Mesendoderm (in vitro differentiated cells): Measurements from ENCODE around the gene NEK10.
"Not testable (repeated sequence)": the region's sequence is repeated elsewhere in the genome, so short reads cannot be mapped to it uniquely, and the experiment has no call there.

Source experiments
- DNase-seq: peaks from one replicate; pipeline ENCODE4 v3.0.0; 2013
- H2AK5ac ChIP-seq: 2 replicates; pipeline ENCODE4 v1.6.1; 2013; ENCODE audit warnings: low read length, inconsistent platforms
- H2BK120ac ChIP-seq: 2 replicates; pipeline ENCODE4 v1.6.1; 2013; ENCODE audit warnings: low read depth, mild to moderate bottlenecking, low read length, moderate library complexity, mixed read lengths
- H2BK15ac ChIP-seq: replicated peaks from 2 replicates; pipeline ENCODE4 v1.6.1; 2013; ENCODE audit warnings: low read depth, mild to moderate bottlenecking, moderate library complexity
- H2BK5ac ChIP-seq: 2 replicates; pipeline ENCODE4 v1.6.1; 2013; ENCODE audit warnings: low read length, inconsistent platforms
- H3K18ac ChIP-seq: 2 replicates; pipeline ENCODE4 v1.6.1; 2013; ENCODE audit warnings: mild to moderate bottlenecking, low read length, mixed read lengths
- H3K23ac ChIP-seq: one replicate; pipeline ENCODE4 v1.6.1; 2013; ENCODE audit warnings: low read length
- H3K27ac ChIP-seq: 2 replicates; pipeline ENCODE4 v1.5.1; 2013; ENCODE audit warnings: low read depth, mild to moderate bottlenecking, inconsistent platforms, low read length, moderate library complexity
- H3K27me3 ChIP-seq: 2 replicates; pipeline ENCODE4 v1.6.1; 2013; ENCODE audit warnings: low read length, control low read depth, mild to moderate bottlenecking, inconsistent platforms; ENCODE audit not compliant: insufficient read depth, poor library complexity
- H3K36me3 ChIP-seq: 2 replicates; pipeline ENCODE4 v1.6.1; 2013; ENCODE audit warnings: low read length, inconsistent platforms; ENCODE audit not compliant: control insufficient read depth, insufficient read depth
- H3K4ac ChIP-seq: one replicate; pipeline ENCODE4 v1.6.1; 2013; ENCODE audit warnings: low read depth, mild to moderate bottlenecking, low read length, moderate library complexity
- H3K4me1 ChIP-seq: 2 replicates; pipeline ENCODE4 v1.6.1; 2013; ENCODE audit warnings: low read depth, low read length, inconsistent platforms; ENCODE audit not compliant: control insufficient read depth
- H3K4me2 ChIP-seq: 2 replicates; pipeline ENCODE4 v1.6.1; 2013; ENCODE audit warnings: low read length
- H3K4me3 ChIP-seq: 2 replicates; pipeline ENCODE4 v1.5.1; 2013; ENCODE audit warnings: mild to moderate bottlenecking, low read length
- H3K56ac ChIP-seq: one replicate; pipeline ENCODE4 v1.6.1; 2013; ENCODE audit warnings: low read length
- H3K79me1 ChIP-seq: 2 replicates; pipeline ENCODE4 v1.6.1; 2013; ENCODE audit warnings: low read length, inconsistent platforms
- H3K79me2 ChIP-seq: 2 replicates; pipeline ENCODE4 v1.6.1; 2013; ENCODE audit warnings: mild to moderate bottlenecking, low read length; ENCODE audit not compliant: control insufficient read depth, insufficient read depth
- H3K9ac ChIP-seq: 2 replicates; pipeline ENCODE4 v1.6.1; 2013; ENCODE audit warnings: low read length, inconsistent platforms
- H4K5ac ChIP-seq: one replicate; pipeline ENCODE4 v1.6.1; 2013; ENCODE audit warnings: low read length
- H4K8ac ChIP-seq: one replicate; pipeline ENCODE4 v1.6.1; 2013; ENCODE audit warnings: low read depth, mild to moderate bottlenecking, control low read depth, low read length, moderate library complexity
- whole genome bisulfite sequencing: extraction: QIAGEN DNeasy Blood & Tissue Kit; methylation state at CpG from one replicate; pipeline ENCODE4 v1.1.7; 2013; ENCODE audit warnings: low lambda C conversion rate, missing lambda C conversion rate; ENCODE audit not compliant: insufficient coverage; ENCODE audit errors: extremely low coverage; 5-methylcytosine and 5-hydroxymethylcytosine counted together

Gene NEK10

DNA sequence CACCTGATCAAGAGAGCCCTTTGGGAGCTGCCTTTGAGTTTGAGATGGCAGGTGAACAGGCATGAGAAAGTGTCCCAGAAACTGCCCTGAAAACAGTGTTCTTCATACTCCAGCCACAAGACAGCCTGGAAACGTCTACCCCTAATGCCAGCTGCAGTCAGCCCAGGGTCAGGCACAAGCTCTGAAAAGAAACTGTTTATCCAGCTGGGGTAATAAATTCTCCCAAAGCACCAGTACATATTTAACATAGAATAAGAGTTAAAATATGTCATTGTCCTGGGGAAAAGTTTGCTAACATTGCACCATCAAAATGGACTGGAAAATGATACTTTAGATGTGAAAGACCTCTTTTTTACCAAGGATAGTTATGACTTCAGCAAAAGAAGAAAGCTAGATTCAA is 66.3 kb downstream of the NEK10 start:
- H3K23ac ChIP-seq = no peak overlapping the region
- H3K4me3 ChIP-seq = no peak overlapping the region
- H4K8ac ChIP-seq = no peak overlapping the region
- no peaks in the 10 kb centered on the region for H3K79me1 ChIP-seq
- no peak for DNase-seq
- H3K56ac ChIP-seq = no peak overlapping the region
- no peak overlapping the region for H4K5ac ChIP-seq
- H3K9ac ChIP-seq = no peak overlapping the region
- H3K27ac ChIP-seq = no peak overlapping the region
- H3K36me3 ChIP-seq = no peaks in the 10 kb centered on the region
- H2AK5ac ChIP-seq = no peak overlapping the region
- H2BK5ac ChIP-seq = no peak overlapping the region
- no peak overlapping the region for H3K4me2 ChIP-seq
- no peaks in the 10 kb centered on the region for H3K27me3 ChIP-seq
- WGBS = no CpG with 5 or more reads among the region's 1 CpG
- H2BK120ac ChIP-seq = no peak overlapping the region
- H3K4me1 ChIP-seq = no peaks in the 10 kb centered on the region
- H3K18ac ChIP-seq = no peak overlapping the region
- no peaks in the 10 kb centered on the region for H3K79me2 ChIP-seq
- no peak overlapping the region for H3K4ac ChIP-seq
- H2BK15ac ChIP-seq = no peak overlapping the region

DNA sequence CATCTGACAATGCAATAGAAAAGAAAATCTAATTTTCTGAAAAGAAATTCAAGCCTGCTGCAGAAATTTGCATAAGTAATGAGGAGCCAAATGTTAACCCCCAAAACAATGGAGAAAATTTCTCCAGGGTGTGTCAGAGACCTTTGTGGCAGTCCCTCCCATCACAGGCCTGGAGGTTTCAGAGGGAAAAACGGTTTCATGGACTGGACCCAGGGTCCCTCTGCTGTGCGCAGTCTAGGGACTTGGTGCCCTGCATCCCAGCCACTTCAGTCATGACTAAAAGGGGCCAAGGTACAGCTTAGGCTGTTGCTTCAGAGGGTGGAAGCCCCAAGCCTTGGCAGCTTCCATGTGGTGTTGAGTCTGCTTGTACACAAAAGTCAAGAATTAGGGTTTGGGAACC is 70.2 kb downstream of the NEK10 start:
- not testable (repeated sequence) for H3K79me2 ChIP-seq, H4K8ac ChIP-seq, H3K4me2 ChIP-seq, H3K4me1 ChIP-seq, H2BK5ac ChIP-seq, H3K4ac ChIP-seq, H3K79me1 ChIP-seq, H3K18ac ChIP-seq, H3K27me3 ChIP-seq, H3K4me3 ChIP-seq, H3K9ac ChIP-seq, H3K23ac ChIP-seq, H3K36me3 ChIP-seq, H3K56ac ChIP-seq, H2AK5ac ChIP-seq, H3K27ac ChIP-seq, DNase-seq, H4K5ac ChIP-seq, H2BK120ac ChIP-seq, H2BK15ac ChIP-seq
- WGBS = no CpG with 5 or more reads among the region's 2 CpGs

GRCh38 chr3:27293939-27294338 is 75.2 kb downstream of the NEK10 start:
- no peak for DNase-seq
- H3K79me2 ChIP-seq = no peaks in the 10 kb centered on the region
- H4K8ac ChIP-seq = no peak overlapping the region
- H4K5ac ChIP-seq = no peak overlapping the region
- no peaks in the 10 kb centered on the region for H3K27me3 ChIP-seq
- no peak overlapping the region for H2BK5ac ChIP-seq
- H3K4me1 ChIP-seq = no peaks in the 10 kb centered on the region
- H3K56ac ChIP-seq = no peak overlapping the region
- H3K23ac ChIP-seq = no peak overlapping the region
- no peak overlapping the region for H3K4me3 ChIP-seq
- H3K36me3 ChIP-seq = no peaks in the 10 kb centered on the region
- H2AK5ac ChIP-seq = no peak overlapping the region
- no peaks in the 10 kb centered on the region for H3K79me1 ChIP-seq
- no peak overlapping the region for H3K4me2 ChIP-seq
- no peak overlapping the region for H3K9ac ChIP-seq
- H3K4ac ChIP-seq = no peak overlapping the region
- H3K18ac ChIP-seq = no peak overlapping the region
- H2BK120ac ChIP-seq = no peak overlapping the region
- no peak overlapping the region for H2BK15ac ChIP-seq
- WGBS = no CpG with 5 or more reads among the region's 3 CpGs
- H3K27ac ChIP-seq = no peak overlapping the region

DNA sequence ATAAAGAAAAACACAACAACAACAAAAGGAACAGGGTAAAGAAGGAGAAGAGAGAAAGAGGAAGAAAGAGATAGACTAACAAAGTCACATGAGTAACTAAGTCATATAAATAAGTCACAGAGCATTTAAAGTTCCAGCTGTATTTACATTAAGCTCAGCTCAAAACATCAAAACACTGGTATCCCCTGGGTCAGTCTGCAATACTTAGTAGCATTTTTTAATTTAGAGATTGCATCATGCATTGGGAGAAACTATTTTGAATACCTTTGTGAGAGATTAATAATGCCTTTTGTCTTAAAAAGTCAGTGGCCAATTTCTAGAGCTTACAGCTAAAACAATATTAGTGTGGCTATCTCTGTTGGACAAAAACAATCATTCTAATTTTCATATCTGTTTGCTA is 78.4 kb downstream of the NEK10 start:
- no peak overlapping the region for H4K8ac ChIP-seq
- H3K4me3 ChIP-seq = no peak overlapping the region
- H3K4me2 ChIP-seq = no peak overlapping the region
- H3K27ac ChIP-seq = no peak overlapping the region
- H2BK15ac ChIP-seq = no peak overlapping the region
- H3K79me2 ChIP-seq = no peaks in the 10 kb centered on the region
- no peak overlapping the region for H2BK5ac ChIP-seq
- no peak overlapping the region for H3K9ac ChIP-seq
- no peak overlapping the region for H3K4ac ChIP-seq
- H3K27me3 ChIP-seq = no peaks in the 10 kb centered on the region
- H3K79me1 ChIP-seq = no peaks in the 10 kb centered on the region
- no peak overlapping the region for H3K18ac ChIP-seq
- H3K23ac ChIP-seq = no peak overlapping the region
- no peaks in the 10 kb centered on the region for H3K36me3 ChIP-seq
- H4K5ac ChIP-seq = no peak overlapping the region
- H3K56ac ChIP-seq = no peak overlapping the region
- H2AK5ac ChIP-seq = no peak overlapping the region
- no peak for DNase-seq
- H2BK120ac ChIP-seq = no peak overlapping the region
- no peaks in the 10 kb centered on the region for H3K4me1 ChIP-seq

- Histone ChIP-seq H3K9ac (no peak overlapping the region), H3K36me3 (no peaks in the 10 kb centered on the region), H3K79me1 (no peaks in the 10 kb centered on the region), H4K5ac (no peak overlapping the region), H3K4me1 (no peaks in the 10 kb centered on the region), H3K79me2 (no peaks in the 10 kb centered on the region), H2BK5ac (no peak overlapping the region), H3K4me2 (no peak overlapping the region), H3K18ac (no peak overlapping the region), H3K27ac (no peak overlapping the region), H3K4ac (no peak overlapping the region), H3K27me3 (no peaks in the 10 kb centered on the region), H4K8ac (no peak overlapping the region), H3K56ac (no peak overlapping the region), H2AK5ac (no peak overlapping the region), H2BK120ac (no peak overlapping the region), H3K23ac (no peak overlapping the region), H2BK15ac (no peak overlapping the region), H3K4me3 (no peak overlapping the region)
- WGBS = no CpG with 5 or more reads among the region's 3 CpGs
- no peak for DNase-seq
These were observed 79.3 kb downstream of the NEK10 start for GRCh38 chr3:27289769-27290413.

DNA sequence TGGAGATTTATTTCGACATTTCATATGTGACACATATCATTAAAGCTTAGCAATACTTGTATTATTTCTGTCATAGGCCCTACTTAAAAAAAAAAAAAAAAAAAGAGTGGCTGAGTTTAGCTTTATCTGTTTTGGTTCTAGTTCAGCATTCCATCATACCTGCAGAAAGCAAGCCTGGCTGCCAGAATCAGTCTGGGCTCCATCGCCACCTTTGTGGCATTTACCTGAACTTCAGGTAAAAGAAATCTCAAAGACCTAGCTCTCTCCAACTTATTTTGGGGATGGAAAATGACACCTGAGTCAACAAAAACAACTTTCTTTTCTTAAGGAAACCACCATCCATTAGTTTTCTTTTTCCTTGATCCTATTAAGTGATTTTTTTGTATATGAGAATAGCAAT is 82.1 kb downstream of the NEK10 start:
- H4K5ac ChIP-seq = no peak overlapping the region
- no peak overlapping the region for H3K56ac ChIP-seq
- WGBS = no CpG with 5 or more reads among the region's 2 CpGs
- H3K4me2 ChIP-seq = no peak overlapping the region
- H3K9ac ChIP-seq = no peak overlapping the region
- no peaks in the 10 kb centered on the region for H3K27me3 ChIP-seq
- H2BK120ac ChIP-seq = no peak overlapping the region
- H2AK5ac ChIP-seq = no peak overlapping the region
- no peaks in the 10 kb centered on the region for H3K36me3 ChIP-seq
- H2BK15ac ChIP-seq = no peak overlapping the region
- no peak overlapping the region for H3K4me3 ChIP-seq
- no peak overlapping the region for H3K23ac ChIP-seq
- H3K27ac ChIP-seq = no peak overlapping the region
- H3K4me1 ChIP-seq = no peaks in the 10 kb centered on the region
- H3K79me1 ChIP-seq = no peaks in the 10 kb centered on the region
- peak; percentile 13 for DNase-seq
- no peak overlapping the region for H3K18ac ChIP-seq
- no peak overlapping the region for H4K8ac ChIP-seq
- H3K4ac ChIP-seq = no peak overlapping the region
- no peaks in the 10 kb centered on the region for H3K79me2 ChIP-seq
- no peak overlapping the region for H2BK5ac ChIP-seq
